Transverse colon (tissue), 3 donors: ENCODE data around the gene UBAC2.

Experiments
- EP300 ChIP-seq: sonication (generic); formaldehyde crosslinking; IDR thresholded peaks from one replicate; pipeline ENCODE4 v1.6.1; 2017; ENCODE audit warnings: antibody characterized with exemption, low read depth
- TF ChIP-seq, protein P1 (sequence below), 5 experiments: fragments of 200-600 bp in 3 of 5; fragments of 450-650 bp in 2 of 5; sonication (generic) in 3 of 5; IDR thresholded peaks; 1 replicate in 2 of 5; 2 replicates in 3 of 5; pipeline ENCODE4 v1.5.1; 2016 to 2017; ENCODE audit warnings: antibody characterized with exemption in 5 of 5, inconsistent platforms in 3 of 5, mild to moderate bottlenecking in 2 of 5, moderate library complexity in 1 of 5

- TF ChIP-seq, protein P1, sequence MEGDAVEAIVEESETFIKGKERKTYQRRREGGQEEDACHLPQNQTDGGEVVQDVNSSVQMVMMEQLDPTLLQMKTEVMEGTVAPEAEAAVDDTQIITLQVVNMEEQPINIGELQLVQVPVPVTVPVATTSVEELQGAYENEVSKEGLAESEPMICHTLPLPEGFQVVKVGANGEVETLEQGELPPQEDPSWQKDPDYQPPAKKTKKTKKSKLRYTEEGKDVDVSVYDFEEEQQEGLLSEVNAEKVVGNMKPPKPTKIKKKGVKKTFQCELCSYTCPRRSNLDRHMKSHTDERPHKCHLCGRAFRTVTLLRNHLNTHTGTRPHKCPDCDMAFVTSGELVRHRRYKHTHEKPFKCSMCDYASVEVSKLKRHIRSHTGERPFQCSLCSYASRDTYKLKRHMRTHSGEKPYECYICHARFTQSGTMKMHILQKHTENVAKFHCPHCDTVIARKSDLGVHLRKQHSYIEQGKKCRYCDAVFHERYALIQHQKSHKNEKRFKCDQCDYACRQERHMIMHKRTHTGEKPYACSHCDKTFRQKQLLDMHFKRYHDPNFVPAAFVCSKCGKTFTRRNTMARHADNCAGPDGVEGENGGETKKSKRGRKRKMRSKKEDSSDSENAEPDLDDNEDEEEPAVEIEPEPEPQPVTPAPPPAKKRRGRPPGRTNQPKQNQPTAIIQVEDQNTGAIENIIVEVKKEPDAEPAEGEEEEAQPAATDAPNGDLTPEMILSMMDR (IDR thresholded peaks at IDR 0.05), result no peak
- TF ChIP-seq EP300, result no peak
Observed at GRCh38 chr13:99323488-99323887, 122.8 kb downstream of the UBAC2 start.
